Coronary artery (tissue), 2 donors: ENCODE measurements around the gene PLEKHG4B.

Experiments
- DNase-seq: peaks from one replicate; pipeline ENCODE4 v3.0.0-alpha.2; 2017; ENCODE audit warnings: low spot score
- H3K27ac ChIP-seq, 2 donors: fragments of 200-600 bp; sonication (generic); one replicate each; pipeline ENCODE4 v1.5.1; 2016 to 2019
- H3K4me3 ChIP-seq: fragments of 200-600 bp; sonication (generic); 2 replicates; pipeline ENCODE4 v1.5.1; 2016; ENCODE audit warnings: mild to moderate bottlenecking, moderate library complexity
- TF ChIP-seq, protein P1 (sequence below): fragments of 200-600 bp; sonication (generic); IDR thresholded peaks from one replicate; pipeline ENCODE4 v1.5.1; 2019; ENCODE audit warnings: antibody characterized with exemption

The PLEKHG4B gene

DNA sequence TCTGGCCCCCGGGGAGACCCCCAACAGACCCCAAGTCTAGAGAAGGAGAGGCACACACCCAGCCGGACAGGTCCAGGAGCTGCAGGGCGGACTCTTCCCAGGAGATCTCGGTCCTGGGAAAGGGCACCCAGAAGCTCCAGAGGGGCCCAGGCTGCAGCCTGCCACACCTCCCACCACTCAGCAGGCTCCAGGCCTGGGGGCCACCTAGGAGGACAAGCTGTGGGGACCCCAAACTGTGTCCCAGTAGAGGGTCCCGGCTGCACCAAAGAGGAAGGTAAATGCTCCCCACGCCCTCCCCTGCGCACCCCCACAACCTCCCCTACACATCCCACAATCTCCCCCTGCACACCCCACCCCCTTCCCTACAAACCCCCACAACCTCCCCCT lies 48.5 kb downstream of the PLEKHG4B start:
- DNase-seq: no peak
- no peak overlapping the region for H3K4me3 ChIP-seq
- no peak overlapping the region for H3K27ac ChIP-seq
- TF ChIP-seq, protein P1, sequence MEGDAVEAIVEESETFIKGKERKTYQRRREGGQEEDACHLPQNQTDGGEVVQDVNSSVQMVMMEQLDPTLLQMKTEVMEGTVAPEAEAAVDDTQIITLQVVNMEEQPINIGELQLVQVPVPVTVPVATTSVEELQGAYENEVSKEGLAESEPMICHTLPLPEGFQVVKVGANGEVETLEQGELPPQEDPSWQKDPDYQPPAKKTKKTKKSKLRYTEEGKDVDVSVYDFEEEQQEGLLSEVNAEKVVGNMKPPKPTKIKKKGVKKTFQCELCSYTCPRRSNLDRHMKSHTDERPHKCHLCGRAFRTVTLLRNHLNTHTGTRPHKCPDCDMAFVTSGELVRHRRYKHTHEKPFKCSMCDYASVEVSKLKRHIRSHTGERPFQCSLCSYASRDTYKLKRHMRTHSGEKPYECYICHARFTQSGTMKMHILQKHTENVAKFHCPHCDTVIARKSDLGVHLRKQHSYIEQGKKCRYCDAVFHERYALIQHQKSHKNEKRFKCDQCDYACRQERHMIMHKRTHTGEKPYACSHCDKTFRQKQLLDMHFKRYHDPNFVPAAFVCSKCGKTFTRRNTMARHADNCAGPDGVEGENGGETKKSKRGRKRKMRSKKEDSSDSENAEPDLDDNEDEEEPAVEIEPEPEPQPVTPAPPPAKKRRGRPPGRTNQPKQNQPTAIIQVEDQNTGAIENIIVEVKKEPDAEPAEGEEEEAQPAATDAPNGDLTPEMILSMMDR: no peak

DNA sequence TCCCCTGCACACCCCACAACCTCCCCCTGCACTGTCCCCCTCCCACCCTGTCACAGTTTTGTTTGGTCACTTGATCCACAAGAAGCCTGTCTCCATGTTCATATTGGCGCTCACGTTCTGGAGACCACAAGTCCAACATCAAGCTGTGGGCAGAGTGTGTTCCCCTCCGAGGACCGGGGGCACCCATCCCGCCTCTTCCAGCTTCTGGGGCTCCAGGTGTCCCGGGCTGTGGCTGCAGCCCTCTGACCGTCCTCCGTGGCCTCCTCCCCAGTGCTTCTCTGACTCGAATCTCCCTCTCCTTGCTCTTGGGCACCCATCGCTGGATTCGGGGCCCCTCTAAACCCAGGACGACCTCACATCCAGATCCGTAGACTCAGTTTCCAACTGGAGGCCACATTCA lies 49.2 kb downstream of the PLEKHG4B start:
- H3K4me3 ChIP-seq: no peak overlapping the region
- TF ChIP-seq, protein P1: no peak
- DNase-seq: no peak
- H3K27ac ChIP-seq: no peak overlapping the region

DNA sequence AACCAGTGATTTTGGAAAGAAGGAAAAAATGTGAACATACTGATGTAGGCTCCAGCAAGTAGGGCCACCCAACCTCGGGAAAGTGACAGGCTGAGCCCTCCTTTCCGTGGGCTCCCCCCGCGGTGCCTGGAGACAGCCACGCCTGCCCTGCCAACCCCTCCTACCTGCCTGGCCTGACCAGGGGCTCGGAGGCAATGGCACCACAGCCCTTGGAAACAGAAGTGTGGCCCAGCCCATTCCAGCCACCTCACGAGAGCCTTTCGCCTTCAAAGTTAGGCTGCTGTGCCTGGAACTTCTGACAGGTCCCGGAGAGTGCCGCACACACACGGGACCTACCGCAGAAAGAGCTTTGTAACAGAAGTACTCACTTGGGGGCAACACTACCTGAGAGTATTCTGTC lies 49.8 kb downstream of the PLEKHG4B start:
- DNase-seq: no peak
- no peak overlapping the region for H3K27ac ChIP-seq
- TF ChIP-seq, protein P1: no peak
- no peak overlapping the region for H3K4me3 ChIP-seq

DNA sequence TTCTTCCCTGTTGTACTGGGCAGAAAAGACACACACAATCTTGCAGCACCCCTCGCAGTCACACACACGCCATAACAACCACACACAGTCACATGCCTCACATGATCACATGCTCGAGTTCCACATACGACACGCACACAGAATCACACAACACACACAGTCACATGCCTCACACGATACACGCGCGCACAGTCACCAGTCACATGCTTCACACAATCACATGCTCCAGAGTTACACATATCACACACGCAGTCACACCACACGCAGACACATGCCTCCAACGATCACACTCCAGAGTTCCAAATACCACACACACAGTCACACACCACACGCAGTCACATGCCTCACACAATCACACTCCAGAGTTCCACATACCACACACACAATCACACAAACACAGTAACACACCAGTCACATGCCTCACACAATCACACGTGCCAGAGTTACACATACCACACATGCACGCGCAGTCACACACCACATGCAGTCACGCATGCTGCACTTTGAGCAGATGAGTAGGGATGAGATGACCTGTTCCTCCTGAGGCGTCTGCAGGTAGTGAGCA lies 50.4 kb downstream of the PLEKHG4B start:
- Histone ChIP-seq H3K4me3 (no peak overlapping the region), H3K27ac (no peak overlapping the region)
- TF ChIP-seq, protein P1: no peak
- DNase-seq: no peak

DNA sequence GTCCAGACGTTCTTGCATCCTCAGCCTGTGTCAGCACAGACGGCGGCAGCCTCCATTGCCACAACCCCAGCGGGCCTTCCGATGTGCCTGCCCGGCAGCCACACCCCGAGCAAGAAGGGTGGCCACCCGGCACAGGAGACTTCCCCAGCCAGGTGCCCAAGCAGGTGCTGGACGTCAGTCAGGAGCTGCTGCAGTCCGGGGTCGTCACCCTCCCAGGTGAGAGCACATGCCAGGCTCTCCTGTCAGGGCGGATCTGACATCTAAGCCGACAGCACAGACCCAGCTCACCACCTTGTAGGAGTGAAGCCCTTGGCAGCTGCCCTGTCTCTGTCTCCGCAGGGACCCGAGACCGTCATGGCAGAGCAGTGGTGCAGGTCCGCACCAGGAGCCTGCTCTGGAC lies 51.1 kb downstream of the PLEKHG4B start:
- no peak for DNase-seq
- no peak overlapping the region for H3K27ac ChIP-seq
- H3K4me3 ChIP-seq: no peak overlapping the region
- TF ChIP-seq, protein P1: no peak

DNA sequence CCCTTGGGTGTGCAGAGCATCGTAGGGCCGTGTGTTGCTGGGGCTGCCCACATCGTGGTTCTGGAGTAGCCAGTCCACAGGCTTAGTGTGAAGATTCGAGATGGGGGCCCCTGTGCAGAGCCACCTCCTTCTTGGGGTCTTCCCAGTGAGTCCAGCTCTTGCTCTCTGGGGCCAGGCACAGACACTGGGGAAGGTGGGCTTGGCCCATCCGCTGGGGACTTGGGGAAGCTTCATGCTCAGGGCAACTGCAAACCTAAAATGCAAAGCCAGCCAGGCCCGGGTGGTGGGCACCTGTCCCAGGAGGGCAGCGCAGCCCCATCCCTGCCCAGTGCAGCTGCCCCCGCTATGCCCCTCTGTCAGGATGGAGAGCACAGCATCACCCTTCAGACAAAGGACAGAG lies 53.0 kb downstream of the PLEKHG4B start:
- no peak overlapping the region for H3K27ac ChIP-seq
- no peak overlapping the region for H3K4me3 ChIP-seq
- TF ChIP-seq, protein P1: no peak
- no peak for DNase-seq

DNA sequence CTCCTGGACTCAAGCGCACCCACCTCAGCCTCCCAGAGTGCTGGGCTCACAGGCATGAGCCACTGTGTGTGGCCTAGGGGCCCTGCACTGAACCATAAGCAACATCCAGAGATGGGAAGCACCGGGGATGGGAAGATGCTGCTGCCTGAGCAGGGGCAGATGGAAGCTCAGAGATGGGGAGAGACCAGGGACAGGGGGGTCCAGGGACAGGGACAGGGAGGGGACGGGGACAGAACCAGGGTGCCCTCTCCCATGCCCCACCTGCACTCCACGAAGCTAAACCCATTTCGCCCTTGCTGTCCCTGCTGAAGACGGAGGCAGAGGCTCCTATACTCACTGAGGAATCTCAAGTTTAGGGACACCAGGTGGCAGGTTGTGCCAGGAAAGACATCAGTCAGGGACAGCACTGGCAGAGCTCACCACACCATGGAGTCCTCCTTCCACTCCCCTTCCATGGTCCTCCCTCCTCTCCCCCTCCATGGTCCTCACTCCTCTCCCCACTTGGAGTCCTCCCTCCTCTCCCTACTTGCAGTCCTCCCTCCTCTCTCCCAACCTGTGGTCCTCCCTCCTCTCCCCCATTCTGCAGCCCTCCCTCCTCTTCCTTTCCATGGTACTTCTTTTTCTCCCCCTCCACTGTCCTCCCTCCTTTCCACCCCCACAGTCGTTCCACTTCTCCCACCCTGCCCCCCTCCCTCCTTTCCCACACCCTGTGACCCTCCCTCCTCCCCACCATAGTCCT lies 53.8 kb downstream of the PLEKHG4B start:
- DNase-seq: no peak
- Histone ChIP-seq H3K27ac (no peak overlapping the region), H3K4me3 (no peak overlapping the region)
- TF ChIP-seq, protein P1: no peak
